ENCODE data around the gene SIX2.

- TF ChIP-seq, protein P1, sequence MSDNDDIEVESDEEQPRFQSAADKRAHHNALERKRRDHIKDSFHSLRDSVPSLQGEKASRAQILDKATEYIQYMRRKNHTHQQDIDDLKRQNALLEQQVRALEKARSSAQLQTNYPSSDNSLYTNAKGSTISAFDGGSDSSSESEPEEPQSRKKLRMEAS (IDR thresholded peaks at IDR 0.05; ENCODE audit: low read depth, low read length): no peak
- TF ChIP-seq HDGF (IDR thresholded peaks at IDR 0.05) (no peak), HDAC6 (IDR thresholded peaks at IDR 0.05; ENCODE audit: unreplicated experiment) (no peak), EP300 (IDR thresholded peaks at IDR 0.05; ENCODE audit: borderline replicate concordance in 1 of 2, control insufficient read depth in 1 of 2, low read depth in 2 of 2, low read length in 2 of 2) (no peak), CHD1 (IDR thresholded peaks at IDR 0.05; ENCODE audit: low read depth, low read length) (no peak), IRF3 (IDR thresholded peaks at IDR 0.05) (no peak), TCF3 (IDR thresholded peaks at IDR 0.05; ENCODE audit: borderline replicate concordance, insufficient read depth, low read depth, low read length) (no peak), EGR1 (IDR thresholded peaks at IDR 0.05; ENCODE audit: borderline replicate concordance in 1 of 2, low read depth in 2 of 2, low read length in 2 of 2) (no peak), ATF2 (IDR thresholded peaks at IDR 0.05; ENCODE audit: low read length) (no peak), NFYB (IDR thresholded peaks at IDR 0.05; ENCODE audit: insufficient read depth, low read depth, low read length) (no peak), ZBED1 (IDR thresholded peaks at IDR 0.05; ENCODE audit: borderline replicate concordance) (no peak), POLR2A (IDR thresholded peaks at IDR 0.05; ENCODE audit: low read depth, low read length) (no peak)
These were observed 21.8 kb upstream of the SIX2 start for GRCh38 chr2:45031028-45031427.
